Measurements from ENCODE around the gene ZNF521.

DNA sequence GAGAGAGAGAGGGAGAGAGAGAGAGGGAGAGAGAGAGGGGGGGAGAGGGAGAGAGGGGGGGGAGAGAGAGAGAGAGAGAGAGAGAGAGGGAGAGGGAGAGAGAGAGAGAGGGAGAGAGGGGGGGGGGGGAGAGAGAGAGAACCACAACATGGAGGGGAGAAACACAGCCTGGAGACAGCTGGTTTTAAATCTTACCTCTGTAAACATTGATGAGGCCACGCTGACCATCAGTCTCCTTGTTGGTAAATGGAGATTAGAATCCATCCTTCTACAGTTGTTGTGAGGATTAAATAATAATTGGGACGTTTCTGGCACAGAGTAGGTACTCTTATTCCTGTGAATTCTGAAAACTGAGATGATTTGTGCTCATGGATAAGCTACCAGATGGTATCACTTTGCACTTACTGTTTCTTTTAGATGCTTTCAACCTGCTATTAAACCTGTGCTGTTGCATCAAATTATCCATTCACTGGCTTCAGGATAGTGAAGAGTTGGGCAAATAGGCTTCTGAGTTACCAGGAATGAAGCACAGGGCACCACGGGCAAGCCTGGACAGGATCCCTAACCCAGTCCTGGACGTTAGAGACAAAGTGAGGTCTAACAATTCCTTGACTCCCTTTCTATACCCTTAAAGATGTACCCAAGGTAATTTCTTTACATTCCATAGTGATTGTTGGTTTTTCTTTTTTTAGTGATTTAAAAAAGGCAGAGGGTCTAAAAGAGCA, 318.1 kb downstream of the ZNF521 start:
- TF ChIP-seq POLR2A (IDR thresholded peaks at IDR 0.05; ENCODE audit: insufficient read depth in 1 of 2, low read depth in 2 of 2, low read length in 2 of 2), result no peak
- no peak for TF ChIP-seq EZH2 (conservative IDR thresholded peaks at IDR 0.05; ENCODE audit: low read depth, low read length)
- TF ChIP-seq, protein P1, sequence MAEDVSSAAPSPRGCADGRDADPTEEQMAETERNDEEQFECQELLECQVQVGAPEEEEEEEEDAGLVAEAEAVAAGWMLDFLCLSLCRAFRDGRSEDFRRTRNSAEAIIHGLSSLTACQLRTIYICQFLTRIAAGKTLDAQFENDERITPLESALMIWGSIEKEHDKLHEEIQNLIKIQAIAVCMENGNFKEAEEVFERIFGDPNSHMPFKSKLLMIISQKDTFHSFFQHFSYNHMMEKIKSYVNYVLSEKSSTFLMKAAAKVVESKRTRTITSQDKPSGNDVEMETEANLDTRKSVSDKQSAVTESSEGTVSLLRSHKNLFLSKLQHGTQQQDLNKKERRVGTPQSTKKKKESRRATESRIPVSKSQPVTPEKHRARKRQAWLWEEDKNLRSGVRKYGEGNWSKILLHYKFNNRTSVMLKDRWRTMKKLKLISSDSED (CRISPR knock-in tag; IDR thresholded peaks at IDR 0.05), result no peak
- TF ChIP-seq, protein P2, sequence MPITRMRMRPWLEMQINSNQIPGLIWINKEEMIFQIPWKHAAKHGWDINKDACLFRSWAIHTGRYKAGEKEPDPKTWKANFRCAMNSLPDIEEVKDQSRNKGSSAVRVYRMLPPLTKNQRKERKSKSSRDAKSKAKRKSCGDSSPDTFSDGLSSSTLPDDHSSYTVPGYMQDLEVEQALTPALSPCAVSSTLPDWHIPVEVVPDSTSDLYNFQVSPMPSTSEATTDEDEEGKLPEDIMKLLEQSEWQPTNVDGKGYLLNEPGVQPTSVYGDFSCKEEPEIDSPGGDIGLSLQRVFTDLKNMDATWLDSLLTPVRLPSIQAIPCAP (CRISPR knock-in tag; IDR thresholded peaks at IDR 0.05; ENCODE audit: low read depth), result no peak
- TF ChIP-seq POLR2AphosphoS5 (IDR thresholded peaks at IDR 0.05; ENCODE audit: low read depth, low read length), result no peak
- TF ChIP-seq MLXIP (CRISPR knock-in tag; IDR thresholded peaks at IDR 0.05; ENCODE audit: borderline replicate concordance), result no peak
- no peak for TF ChIP-seq CTCF (CRISPR knock-in tag; IDR thresholded peaks at IDR 0.05)
